ENCODE measurements around the gene TRO.

Gene TRO

DNA sequence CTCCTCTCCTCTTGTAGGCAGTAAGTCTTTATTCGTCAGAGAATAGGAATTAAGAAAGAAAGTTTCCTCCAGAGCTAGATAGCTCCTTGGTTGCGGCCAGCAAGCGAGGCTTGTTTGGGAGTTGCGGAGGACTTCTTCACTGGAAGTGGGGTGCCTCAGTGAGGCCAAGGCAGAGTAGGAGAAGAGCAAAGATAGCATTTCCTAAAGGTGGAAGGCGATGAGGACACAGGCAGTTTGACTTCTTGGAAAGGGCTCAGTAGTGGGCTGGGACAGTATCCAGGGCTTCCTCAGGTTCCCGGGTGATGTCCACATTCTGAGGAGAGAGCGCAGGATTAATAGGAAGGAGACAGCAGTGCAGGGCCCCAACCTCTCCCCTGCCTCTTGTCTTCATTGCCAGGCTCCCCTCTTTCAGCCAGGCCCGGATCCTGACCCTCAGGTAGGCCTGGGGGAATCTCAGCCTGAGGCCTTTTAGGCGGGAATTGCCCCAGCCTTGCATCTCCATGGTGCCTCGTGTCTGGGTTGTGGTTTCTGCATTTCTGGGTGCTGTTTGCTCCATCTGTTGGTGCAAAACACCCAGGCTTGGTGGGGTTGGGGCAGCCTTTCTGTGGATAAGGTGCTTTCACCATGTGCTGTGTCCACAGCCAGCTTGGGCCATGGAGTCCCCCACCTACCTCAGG, 12.7 kb downstream of the TRO start:
- ATAC-seq, result no peak
- TF ChIP-seq ZFP30 (CRISPR knock-in tag; IDR thresholded peaks at IDR 0.05) (no peak), ARNTL (CRISPR knock-in tag; IDR thresholded peaks at IDR 0.05; ENCODE audit: borderline replicate concordance, low read depth) (no peak), TSHZ2 (CRISPR knock-in tag; IDR thresholded peaks at IDR 0.05) (no peak), RARB (CRISPR knock-in tag; IDR thresholded peaks at IDR 0.05) (no peak), ZNF70 (CRISPR knock-in tag; IDR thresholded peaks at IDR 0.05) (no peak), GLIS3 (CRISPR knock-in tag; IDR thresholded peaks at IDR 0.05) (no peak), PATZ1 (CRISPR knock-in tag; IDR thresholded peaks at IDR 0.05; ENCODE audit: borderline replicate concordance) (no peak), ZNF8 (CRISPR knock-in tag; IDR thresholded peaks at IDR 0.05) (no peak), ZNF565 (CRISPR knock-in tag; conservative IDR thresholded peaks at IDR 0.05; ENCODE audit: low read depth) (no peak), POU6F1 (CRISPR knock-in tag; IDR thresholded peaks at IDR 0.05; ENCODE audit: borderline replicate concordance, low read depth) (no peak), OSR1 (CRISPR knock-in tag; IDR thresholded peaks at IDR 0.05) (no peak), ESRRG (CRISPR knock-in tag; IDR thresholded peaks at IDR 0.05) (no peak)
- TF ChIP-seq, protein P1, sequence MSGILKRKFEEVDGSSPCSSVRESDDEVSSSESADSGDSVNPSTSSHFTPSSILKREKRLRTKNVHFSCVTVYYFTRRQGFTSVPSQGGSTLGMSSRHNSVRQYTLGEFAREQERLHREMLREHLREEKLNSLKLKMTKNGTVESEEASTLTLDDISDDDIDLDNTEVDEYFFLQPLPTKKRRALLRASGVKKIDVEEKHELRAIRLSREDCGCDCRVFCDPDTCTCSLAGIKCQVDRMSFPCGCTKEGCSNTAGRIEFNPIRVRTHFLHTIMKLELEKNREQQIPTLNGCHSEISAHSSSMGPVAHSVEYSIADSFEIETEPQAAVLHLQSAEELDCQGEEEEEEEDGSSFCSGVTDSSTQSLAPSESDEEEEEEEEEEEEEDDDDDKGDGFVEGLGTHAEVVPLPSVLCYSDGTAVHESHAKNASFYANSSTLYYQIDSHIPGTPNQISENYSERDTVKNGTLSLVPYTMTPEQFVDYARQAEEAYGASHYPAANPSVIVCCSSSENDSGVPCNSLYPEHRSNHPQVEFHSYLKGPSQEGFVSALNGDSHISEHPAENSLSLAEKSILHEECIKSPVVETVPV (CRISPR knock-in tag; IDR thresholded peaks at IDR 0.05), result no peak

GRCh38 chrX:54934058-54934457, 13.4 kb downstream of the TRO start:
- ATAC-seq, result no peak
- no peak for TF ChIP-seq CSDC2 (CRISPR knock-in tag; IDR thresholded peaks at IDR 0.05)
- no peak for TF ChIP-seq BACH2 (CRISPR knock-in tag; IDR thresholded peaks at IDR 0.05; ENCODE audit: borderline replicate concordance)
- no peak for TF ChIP-seq GLIS3 (CRISPR knock-in tag; IDR thresholded peaks at IDR 0.05)
- TF ChIP-seq SNAI2 (CRISPR knock-in tag; IDR thresholded peaks at IDR 0.05), result no peak
- TF ChIP-seq, protein P1 (CRISPR knock-in tag; IDR thresholded peaks at IDR 0.05), result no peak
- TF ChIP-seq ZC3H10 (CRISPR knock-in tag; IDR thresholded peaks at IDR 0.05), result no peak
- no peak for TF ChIP-seq POU6F1 (CRISPR knock-in tag; IDR thresholded peaks at IDR 0.05; ENCODE audit: borderline replicate concordance, low read depth)
- no peak for TF ChIP-seq CREB5 (CRISPR knock-in tag; IDR thresholded peaks at IDR 0.05; ENCODE audit: low read depth)
- TF ChIP-seq ZNF70 (CRISPR knock-in tag; IDR thresholded peaks at IDR 0.05), result no peak
- no peak for TF ChIP-seq ARNTL (CRISPR knock-in tag; IDR thresholded peaks at IDR 0.05; ENCODE audit: borderline replicate concordance, low read depth)
- TF ChIP-seq ZNF8 (CRISPR knock-in tag; IDR thresholded peaks at IDR 0.05), result no peak
- TF ChIP-seq OSR1 (CRISPR knock-in tag; IDR thresholded peaks at IDR 0.05), result no peak
- TF ChIP-seq RARB (CRISPR knock-in tag; IDR thresholded peaks at IDR 0.05), result no peak
- no peak for TF ChIP-seq TSHZ2 (CRISPR knock-in tag; IDR thresholded peaks at IDR 0.05)
- TF ChIP-seq ESRRG (CRISPR knock-in tag; IDR thresholded peaks at IDR 0.05), result no peak
- TF ChIP-seq ISL1 (CRISPR knock-in tag; IDR thresholded peaks at IDR 0.05), result no peak
- TF ChIP-seq ZFP30 (CRISPR knock-in tag; IDR thresholded peaks at IDR 0.05), result no peak
- TF ChIP-seq ZNF565 (CRISPR knock-in tag; conservative IDR thresholded peaks at IDR 0.05; ENCODE audit: low read depth), result no peak

All from SK-N-SH treated with all-trans-retinoic acid at 6 μM for 48 hours (cell line).